Epithelial cell of proximal tubule (primary cell): ENCODE data around the gene BIRC3. TPM values are rescaled to one million over a fixed set of nuclear protein-coding genes. Genes with fewer than 3 reads are reported as not detected.
"Not testable (repeated sequence)": the region's sequence is repeated elsewhere in the genome, so short reads cannot be mapped to it uniquely, and the experiment has no call there.

Experiments used
- DNase-seq: peaks from one replicate; pipeline ENCODE4 v3.0.0-alpha.2; 2011; ENCODE audit warnings: low read depth
- H3K4me3 ChIP-seq: 2 replicates; pipeline ENCODE4 v1.5.1; 2011; ENCODE audit warnings: low read depth, mild to moderate bottlenecking, low read length
- total RNA-seq: library from RNA; depleted of rRNA; stranded (reverse); fragments of >200 nt; gene quantifications from 2 replicates; pipeline ENCODE4 v1.2.3, GENCODE V29; 2015
- TF ChIP-seq, protein P1 (sequence below): conservative IDR thresholded peaks from 2 replicates; pipeline ENCODE4 v1.5.1; 2012; ENCODE audit warnings: low read depth, mild to moderate bottlenecking, low read length

BIRC3 gene
- total RNA-seq, 1 donor from 2014 or later, result 17.8 TPM

DNA sequence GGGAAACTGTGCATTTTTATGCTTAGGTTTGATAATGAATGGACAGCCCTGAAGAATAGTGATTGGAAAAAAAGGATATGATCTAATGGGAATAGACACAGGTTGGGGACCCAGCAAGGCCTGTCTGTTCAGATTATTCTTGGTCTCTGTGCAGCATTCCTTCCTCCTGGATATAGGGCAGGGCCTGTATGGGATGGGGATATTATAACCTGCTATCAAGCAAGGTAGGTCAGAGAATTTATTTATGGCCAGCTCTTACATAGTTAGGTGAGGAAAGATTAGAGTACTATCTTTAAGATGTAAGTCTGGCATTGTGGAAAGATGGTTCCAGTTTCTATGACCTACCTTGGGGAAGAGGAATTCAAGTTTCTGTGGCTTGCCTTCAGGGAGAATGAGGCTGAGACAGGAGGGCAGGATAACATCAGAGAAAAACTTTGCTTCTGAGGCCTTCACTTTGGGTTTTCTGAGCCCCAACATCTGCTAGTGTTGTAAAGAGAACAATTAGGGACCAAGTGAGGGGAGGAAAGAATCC is 21.3 kb downstream of the BIRC3 start:
- H3K4me3 ChIP-seq, result no peak overlapping the region
- TF ChIP-seq, protein P1, sequence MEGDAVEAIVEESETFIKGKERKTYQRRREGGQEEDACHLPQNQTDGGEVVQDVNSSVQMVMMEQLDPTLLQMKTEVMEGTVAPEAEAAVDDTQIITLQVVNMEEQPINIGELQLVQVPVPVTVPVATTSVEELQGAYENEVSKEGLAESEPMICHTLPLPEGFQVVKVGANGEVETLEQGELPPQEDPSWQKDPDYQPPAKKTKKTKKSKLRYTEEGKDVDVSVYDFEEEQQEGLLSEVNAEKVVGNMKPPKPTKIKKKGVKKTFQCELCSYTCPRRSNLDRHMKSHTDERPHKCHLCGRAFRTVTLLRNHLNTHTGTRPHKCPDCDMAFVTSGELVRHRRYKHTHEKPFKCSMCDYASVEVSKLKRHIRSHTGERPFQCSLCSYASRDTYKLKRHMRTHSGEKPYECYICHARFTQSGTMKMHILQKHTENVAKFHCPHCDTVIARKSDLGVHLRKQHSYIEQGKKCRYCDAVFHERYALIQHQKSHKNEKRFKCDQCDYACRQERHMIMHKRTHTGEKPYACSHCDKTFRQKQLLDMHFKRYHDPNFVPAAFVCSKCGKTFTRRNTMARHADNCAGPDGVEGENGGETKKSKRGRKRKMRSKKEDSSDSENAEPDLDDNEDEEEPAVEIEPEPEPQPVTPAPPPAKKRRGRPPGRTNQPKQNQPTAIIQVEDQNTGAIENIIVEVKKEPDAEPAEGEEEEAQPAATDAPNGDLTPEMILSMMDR, result no peak
- no peak for DNase-seq

DNA sequence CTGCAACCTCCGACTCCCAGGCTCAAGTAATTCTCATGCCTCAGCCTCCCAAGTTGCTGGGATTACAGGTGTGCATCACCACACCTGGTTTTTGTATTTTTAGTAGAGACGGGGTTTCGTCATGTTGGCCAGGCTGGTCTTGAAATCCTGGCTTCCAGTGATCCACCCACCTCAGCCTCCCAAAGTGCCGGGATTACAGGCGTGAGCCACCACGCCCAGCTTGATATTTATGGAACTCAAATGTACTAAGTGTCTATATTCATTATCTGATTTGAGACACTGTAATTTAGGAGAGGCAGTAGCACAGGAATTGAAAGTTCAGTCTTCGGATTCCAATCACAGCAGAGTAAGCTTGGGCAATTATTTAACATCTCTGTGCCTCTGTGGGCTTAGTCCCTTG is 24.0 kb downstream of the BIRC3 start:
- DNase-seq, H3K4me3 ChIP-seq: not testable (repeated sequence)

DNA sequence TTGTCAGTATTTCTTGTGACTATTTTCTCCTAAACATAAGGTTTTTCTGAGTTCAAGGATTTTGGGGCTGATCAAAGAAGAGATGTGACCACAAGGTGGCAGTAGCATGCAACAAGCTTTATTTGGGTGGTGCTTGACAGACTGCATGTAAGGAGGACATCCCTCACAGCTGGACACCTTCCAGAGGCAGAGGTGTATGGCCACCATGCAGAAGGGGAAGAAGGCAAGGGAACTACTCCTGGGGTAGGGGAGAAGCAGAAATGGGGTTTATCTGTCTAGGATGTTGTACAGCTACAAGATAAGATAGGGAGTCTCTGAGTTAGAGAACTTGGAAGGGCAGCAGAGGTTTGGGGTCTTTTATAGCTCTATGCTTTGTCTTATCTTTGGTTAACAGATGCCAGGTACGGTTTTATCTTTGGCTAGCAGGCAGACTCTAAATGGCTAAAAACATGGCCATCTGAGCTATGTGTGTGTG is 24.6 kb downstream of the BIRC3 start:
- TF ChIP-seq, protein P1, result peak; percentile 92
- no peak overlapping the region for H3K4me3 ChIP-seq

DNA sequence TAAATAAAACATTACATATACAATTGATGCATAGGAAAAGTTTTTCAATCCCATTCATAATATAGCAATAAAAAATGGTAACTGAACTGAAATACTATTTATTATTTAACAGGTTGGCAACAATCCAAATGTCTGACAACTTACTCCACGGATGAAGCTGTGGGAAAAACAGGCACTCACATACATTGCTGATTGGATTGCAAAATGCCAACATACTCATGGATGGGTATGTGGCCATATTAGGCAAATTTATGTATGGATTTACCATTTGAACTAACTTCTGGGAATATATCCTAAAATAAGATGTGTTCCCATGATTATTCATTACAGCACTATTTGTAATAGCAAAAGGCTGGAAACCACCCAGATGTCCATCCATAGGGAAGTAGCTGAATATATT is 26.5 kb downstream of the BIRC3 start:
- H3K4me3 ChIP-seq, result no peak overlapping the region
- TF ChIP-seq, protein P1, result no peak
- DNase-seq, result no peak

More for the DNA sequence above, 24.6 kb downstream of the BIRC3 start:
- peak; percentile 59 for DNase-seq

DNA sequence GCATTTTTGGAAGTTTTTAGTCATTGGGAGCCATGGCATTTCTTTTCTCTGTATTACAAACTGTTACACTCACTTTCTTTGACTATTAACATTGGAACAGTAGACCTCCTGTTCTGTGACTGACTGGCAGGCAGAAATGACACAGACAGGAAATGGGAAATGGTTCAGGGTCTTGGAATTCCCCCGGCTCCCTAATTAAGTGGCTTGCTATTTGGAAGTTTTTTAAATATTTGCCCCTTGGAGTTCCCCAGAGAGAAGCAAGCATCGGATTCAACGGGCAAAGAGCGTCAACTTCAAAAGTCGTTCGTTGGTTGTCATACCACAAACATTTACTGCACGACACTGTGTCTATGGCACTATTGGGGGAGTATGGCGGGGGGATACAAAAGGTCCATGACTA is 28.6 kb downstream of the BIRC3 start:
- peak; percentile 68 for DNase-seq
- TF ChIP-seq, protein P1, result no peak
- peak overlapping the region; percentile 91 for H3K4me3 ChIP-seq

DNA sequence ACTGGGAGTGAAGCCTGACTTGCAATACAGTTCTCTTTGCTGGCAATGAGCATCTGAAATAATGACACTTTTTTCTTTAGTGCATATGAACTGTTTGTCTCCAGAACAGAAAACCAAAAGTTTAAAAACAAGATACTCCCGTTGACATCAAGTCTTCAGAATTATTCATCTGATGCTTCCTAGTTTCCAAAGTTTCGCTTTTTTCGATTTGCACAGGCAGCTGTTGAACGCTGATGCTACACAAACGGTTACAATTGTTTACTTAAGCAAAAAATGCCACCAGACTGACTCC is 29.1 kb downstream of the BIRC3 start:
- TF ChIP-seq, protein P1, result no peak
- DNase-seq, result no peak

DNA sequence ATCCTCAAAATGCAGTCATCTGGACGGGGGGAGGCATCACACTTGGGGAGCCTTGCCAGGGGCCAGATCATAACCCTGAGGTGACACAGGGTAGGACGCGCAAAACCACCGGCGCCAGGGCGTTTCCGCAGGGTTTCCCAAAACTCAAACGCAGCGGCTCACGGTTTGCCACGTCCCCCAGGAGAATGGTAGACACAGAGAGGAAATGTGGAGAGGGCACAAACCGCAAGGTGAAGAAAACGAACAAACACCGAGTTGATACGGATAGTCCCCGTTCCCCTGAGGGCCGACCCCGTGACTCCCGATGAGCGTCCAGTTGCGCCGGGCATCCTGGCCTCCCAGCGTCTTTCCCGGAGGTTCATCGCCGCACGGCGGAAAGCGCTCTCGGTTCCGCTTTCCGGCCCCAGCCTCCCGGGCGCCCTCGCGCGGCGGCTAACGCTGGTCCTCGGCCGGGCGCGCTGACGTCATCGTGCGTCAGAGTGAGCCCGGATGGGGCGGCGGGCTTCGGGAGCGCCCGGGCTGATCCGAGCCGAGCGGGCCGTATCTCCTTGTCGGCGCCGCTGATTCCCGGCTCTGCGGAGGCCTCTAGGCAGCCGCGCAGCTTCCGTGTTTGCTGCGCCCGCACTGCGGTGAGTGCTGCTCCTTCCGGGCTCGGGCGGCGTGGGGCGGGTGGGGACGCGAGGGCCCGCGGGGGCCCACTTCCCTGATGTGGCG is 29.6 kb downstream of the BIRC3 start, which contains the start of gene BIRC2:
BIRC2 (plus strand) TSS at position 467 of the 714 bp plus-strand sequence. CDS start 2,641 bp downstream, outside the sequence.
- H3K4me3 ChIP-seq, result peak within 1 kb of the TSS; percentile 91
- TF ChIP-seq, protein P1, result peak; percentile 65
- DNase-seq, result no peak

More for the DNA sequence above, 29.1 kb downstream of the BIRC3 start:
- peak overlapping the region; percentile 91 for H3K4me3 ChIP-seq
